Hepatocyte (in vitro differentiated cells): ENCODE results near the gene ARHGAP18.

Experiments used
- CTCF ChIP-seq: fragments of 200-600 bp; sonication (generic); IDR thresholded peaks from 2 replicates; pipeline ENCODE4 v1.5.1; 2016; ENCODE audit warnings: antibody characterized with exemption, mild to moderate bottlenecking; ENCODE audit not compliant: poor library complexity
- EZH2 ChIP-seq: fragments of 200-600 bp; sonication (generic); IDR thresholded peaks from 2 replicates; pipeline ENCODE4 v1.6.1; 2016; ENCODE audit warnings: antibody characterized with exemption, mild to moderate bottlenecking, borderline replicate concordance

- TF ChIP-seq CTCF = no peak
- TF ChIP-seq EZH2 = no peak
These were observed 26.2 kb downstream of the ARHGAP18 start for GRCh38 chr6:129683601-129684322.
